DOHH2 (cell line): ENCODE results near the gene DLGAP1.

Experiments
- H3F3A ChIP-seq: fragments of 200-600 bp; sonication (generic), shearing (Covaris generic); 2 replicates; pipeline ENCODE4 v1.6.0; 2016; ENCODE audit warnings: antibody characterized with exemption, mild to moderate bottlenecking; ENCODE audit not compliant: control insufficient read depth, insufficient read depth
- H3K27ac ChIP-seq: fragments of 200-600 bp; sonication (generic); 2 replicates; pipeline ENCODE4 v1.5.1; 2014; ENCODE audit warnings: low read depth, mild to moderate bottlenecking, low read length, moderate library complexity
- H3K27me3 ChIP-seq: fragments of 200-600 bp; sonication (generic); 2 replicates; pipeline ENCODE4 v1.6.1; 2014; ENCODE audit warnings: mild to moderate bottlenecking, low read length, mixed read lengths; ENCODE audit not compliant: control insufficient read depth
- H3K36me3 ChIP-seq: fragments of 200-600 bp; sonication (generic); 2 replicates; pipeline ENCODE4 v1.6.1; 2014; ENCODE audit warnings: mild to moderate bottlenecking, low read length, moderate library complexity, mixed read lengths; ENCODE audit not compliant: control insufficient read depth
- H3K4me1 ChIP-seq: fragments of 200-600 bp; sonication (generic); 2 replicates; pipeline ENCODE4 v1.6.1; 2014; ENCODE audit warnings: mild to moderate bottlenecking, low read length, mixed read lengths; ENCODE audit not compliant: control insufficient read depth
- H3K4me2 ChIP-seq: fragments of 200-600 bp; sonication (generic); 2 replicates; pipeline ENCODE4 v1.6.0; 2014; ENCODE audit warnings: mild to moderate bottlenecking, low read length, moderate library complexity
- H3K4me3 ChIP-seq: fragments of 200-600 bp; sonication (generic); 2 replicates; pipeline ENCODE4 v1.5.1; 2014; ENCODE audit warnings: mild to moderate bottlenecking, low read length, mixed read lengths
- H3K79me2 ChIP-seq: fragments of 200-600 bp; sonication (generic); 2 replicates; pipeline ENCODE4 v1.6.1; 2014; ENCODE audit warnings: mild to moderate bottlenecking, low read length, mixed read lengths; ENCODE audit not compliant: control insufficient read depth
- H3K9me2 ChIP-seq: fragments of 200-600 bp; sonication (generic); replicated peaks from 2 replicates; pipeline ENCODE4 v1.6.1; 2014; ENCODE audit warnings: mild to moderate bottlenecking, low read length, mixed read lengths; ENCODE audit not compliant: control insufficient read depth
- H3K9me3 ChIP-seq: fragments of 200-600 bp; sonication (generic); 2 replicates; pipeline ENCODE4 v1.6.1; 2014; ENCODE audit warnings: antibody characterized with exemption, low read length, mixed read lengths; ENCODE audit not compliant: control insufficient read depth, insufficient read depth
- H4K20me1 ChIP-seq: fragments of 200-600 bp; sonication (generic); 2 replicates; pipeline ENCODE4 v1.6.0; 2014; ENCODE audit warnings: low read depth, mild to moderate bottlenecking, antibody characterized with exemption, low read length, moderate library complexity; ENCODE audit not compliant: control insufficient read depth, insufficient read depth
- EZH2phosphoT487 ChIP-seq: fragments of 200-600 bp; sonication (generic); IDR thresholded peaks from 2 replicates; pipeline ENCODE4 v1.6.1; 2017; ENCODE audit warnings: borderline replicate concordance, mild to moderate bottlenecking, antibody characterized with exemption, low read length, moderate library complexity, mixed read lengths
- TF ChIP-seq, protein P1 (sequence below): fragments of 200-600 bp; sonication (generic); IDR thresholded peaks from one replicate; pipeline ENCODE4 v1.5.1; 2014; ENCODE audit warnings: antibody characterized with exemption, mild to moderate bottlenecking, low read depth, low read length; ENCODE audit not compliant: poor library complexity, severe bottlenecking

The DLGAP1 gene

DNA sequence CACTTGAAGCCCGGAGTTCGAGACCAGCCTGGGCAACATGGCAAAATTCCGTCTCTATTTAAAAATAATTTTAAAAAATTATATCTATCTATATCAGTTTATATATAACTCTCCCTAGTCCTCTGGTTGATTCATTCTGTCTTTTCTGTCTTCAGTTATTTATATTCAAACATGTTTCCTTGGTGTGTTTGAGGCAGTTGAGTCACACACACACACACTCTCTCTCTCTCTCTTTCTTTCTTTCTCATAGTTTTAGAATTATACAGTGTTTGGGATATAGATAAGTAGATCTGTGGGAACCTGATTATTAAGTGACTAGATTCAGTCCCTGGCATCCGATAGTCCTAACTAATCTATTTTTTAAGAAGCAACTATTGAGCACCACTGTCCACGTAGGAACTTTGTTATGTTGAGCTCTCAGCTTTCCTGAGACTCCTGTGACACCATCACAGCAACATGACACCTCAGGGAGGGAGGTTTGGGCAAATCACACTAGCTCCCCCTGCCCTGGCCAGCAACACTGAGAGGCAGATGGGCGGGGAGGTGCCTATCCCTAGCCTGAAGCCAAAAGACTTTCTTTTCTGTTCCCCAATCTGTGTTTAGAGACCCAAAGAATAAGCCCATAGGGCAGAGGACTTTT, 482.7 kb downstream of the DLGAP1 start:
- Histone ChIP-seq H3K4me2 (no peak overlapping the region), H3K36me3 (no peaks in the 10 kb centered on the region), H3K27me3 (no peaks in the 10 kb centered on the region), H3K4me1 (no peaks in the 10 kb centered on the region), H3K4me3 (no peak overlapping the region), H3K9me3 (no peaks in the 10 kb centered on the region), H3K9me2 (no peaks in the 10 kb centered on the region), H3K79me2 (no peaks in the 10 kb centered on the region), H4K20me1 (no peaks in the 10 kb centered on the region), H3F3A (no peaks in the 10 kb centered on the region), H3K27ac (no peak overlapping the region)
- TF ChIP-seq, protein P1, sequence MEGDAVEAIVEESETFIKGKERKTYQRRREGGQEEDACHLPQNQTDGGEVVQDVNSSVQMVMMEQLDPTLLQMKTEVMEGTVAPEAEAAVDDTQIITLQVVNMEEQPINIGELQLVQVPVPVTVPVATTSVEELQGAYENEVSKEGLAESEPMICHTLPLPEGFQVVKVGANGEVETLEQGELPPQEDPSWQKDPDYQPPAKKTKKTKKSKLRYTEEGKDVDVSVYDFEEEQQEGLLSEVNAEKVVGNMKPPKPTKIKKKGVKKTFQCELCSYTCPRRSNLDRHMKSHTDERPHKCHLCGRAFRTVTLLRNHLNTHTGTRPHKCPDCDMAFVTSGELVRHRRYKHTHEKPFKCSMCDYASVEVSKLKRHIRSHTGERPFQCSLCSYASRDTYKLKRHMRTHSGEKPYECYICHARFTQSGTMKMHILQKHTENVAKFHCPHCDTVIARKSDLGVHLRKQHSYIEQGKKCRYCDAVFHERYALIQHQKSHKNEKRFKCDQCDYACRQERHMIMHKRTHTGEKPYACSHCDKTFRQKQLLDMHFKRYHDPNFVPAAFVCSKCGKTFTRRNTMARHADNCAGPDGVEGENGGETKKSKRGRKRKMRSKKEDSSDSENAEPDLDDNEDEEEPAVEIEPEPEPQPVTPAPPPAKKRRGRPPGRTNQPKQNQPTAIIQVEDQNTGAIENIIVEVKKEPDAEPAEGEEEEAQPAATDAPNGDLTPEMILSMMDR: no peak
- TF ChIP-seq EZH2phosphoT487: no peak

DNA sequence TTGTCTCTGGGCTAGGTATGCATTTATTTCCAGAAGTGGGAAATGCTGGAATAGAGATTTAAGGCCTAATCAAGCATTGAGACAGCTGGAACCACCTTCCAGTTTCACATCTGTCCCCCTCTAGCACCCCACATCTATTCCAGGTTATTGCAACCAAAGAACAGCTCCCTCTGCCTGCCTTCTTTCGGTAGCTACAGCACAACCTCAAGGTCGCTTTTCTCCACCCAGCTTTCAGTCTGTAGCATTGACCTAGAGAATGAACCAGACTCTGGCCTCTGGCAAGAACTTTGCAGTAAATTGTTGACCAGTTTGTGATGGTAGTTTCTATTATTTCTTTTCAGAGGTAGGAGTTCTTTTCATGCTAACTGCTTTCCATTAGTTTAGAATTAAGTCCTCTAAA, 484.2 kb downstream of the DLGAP1 start:
- Histone ChIP-seq H3K4me3 (no peak overlapping the region), H3K9me3 (no peaks in the 10 kb centered on the region), H3K9me2 (no peaks in the 10 kb centered on the region), H4K20me1 (no peaks in the 10 kb centered on the region), H3K27me3 (no peaks in the 10 kb centered on the region), H3K27ac (no peak overlapping the region), H3K36me3 (no peaks in the 10 kb centered on the region), H3K4me1 (no peaks in the 10 kb centered on the region), H3F3A (no peaks in the 10 kb centered on the region), H3K79me2 (no peaks in the 10 kb centered on the region), H3K4me2 (no peak overlapping the region)
- TF ChIP-seq EZH2phosphoT487: no peak
- TF ChIP-seq, protein P1: no peak

DNA sequence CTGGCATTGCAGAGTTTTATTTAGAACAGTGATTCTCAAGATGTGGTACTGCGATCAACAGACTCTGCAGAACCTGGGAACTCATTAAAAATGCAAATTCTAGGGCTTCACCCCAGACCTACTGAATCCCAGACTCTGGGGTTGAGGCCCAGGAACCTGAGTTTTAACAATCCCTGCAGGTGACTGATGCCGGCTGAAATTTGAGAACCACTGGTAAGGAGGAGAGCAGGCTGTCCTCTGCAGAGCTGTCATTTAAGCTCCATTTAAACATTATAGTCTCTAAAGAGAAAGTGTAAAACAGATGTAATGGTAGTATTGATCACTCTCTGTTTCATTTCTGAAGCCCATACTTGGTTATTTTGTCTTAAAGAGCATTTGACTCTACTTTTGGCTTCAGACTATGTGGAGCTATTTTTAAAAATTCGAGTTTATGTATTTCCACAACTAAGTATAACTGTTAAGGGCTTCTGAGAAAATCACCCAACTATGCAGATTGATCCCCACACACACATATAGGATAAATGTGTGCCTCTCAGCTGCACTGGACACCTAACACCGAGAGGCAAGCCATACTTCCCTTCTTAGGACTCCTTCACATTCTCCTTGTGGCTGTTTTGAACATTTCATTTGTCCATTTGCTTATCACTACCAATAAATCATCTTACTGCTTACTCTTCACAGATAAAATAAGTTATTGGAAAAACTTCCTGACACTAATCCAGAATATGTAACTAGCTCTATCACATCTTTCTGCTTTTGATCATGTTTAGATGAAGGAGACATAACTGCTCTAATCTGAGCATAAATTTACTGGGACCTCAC, 487.5 kb downstream of the DLGAP1 start:
- Histone ChIP-seq H3K36me3 (no peaks in the 10 kb centered on the region), H3K27me3 (no peaks in the 10 kb centered on the region), H3K9me2 (no peaks in the 10 kb centered on the region), H3K4me2 (no peak overlapping the region), H3K79me2 (no peaks in the 10 kb centered on the region), H4K20me1 (no peaks in the 10 kb centered on the region), H3K27ac (no peak overlapping the region), H3F3A (no peaks in the 10 kb centered on the region), H3K4me1 (no peaks in the 10 kb centered on the region), H3K4me3 (no peak overlapping the region), H3K9me3 (no peaks in the 10 kb centered on the region)
- TF ChIP-seq EZH2phosphoT487: no peak
- TF ChIP-seq, protein P1: no peak
